Glutamatergic neuron (in vitro differentiated cells): Measurements from ENCODE around the gene SEMA6B. TPM values are rescaled to one million over a fixed set of nuclear protein-coding genes. Genes with fewer than 3 reads are reported as not detected.

ENCODE experiments used
- DNase-seq: peaks from one replicate; pipeline ENCODE4 v3.0.0; 2022
- H3K27ac Mint-ChIP-seq: one replicate; pipeline ENCODE4 v1.8.0; 2020; ENCODE audit warnings: mild to moderate bottlenecking, mixed read lengths, inconsistent platforms; ENCODE audit not compliant: unreplicated experiment
- H3K27me3 Mint-ChIP-seq: one replicate; pipeline ENCODE4 v1.8.0; 2020; ENCODE audit warnings: mild to moderate bottlenecking, moderate library complexity, mixed read lengths, inconsistent platforms; ENCODE audit not compliant: unreplicated experiment
- H3K36me3 Mint-ChIP-seq: one replicate; pipeline ENCODE4 v1.8.0; 2020; ENCODE audit warnings: mild to moderate bottlenecking, mixed read lengths, inconsistent platforms; ENCODE audit not compliant: unreplicated experiment
- H3K4me1 Mint-ChIP-seq: one replicate; pipeline ENCODE4 v1.8.0; 2020; ENCODE audit warnings: mild to moderate bottlenecking, low read depth, mixed read lengths, inconsistent platforms; ENCODE audit not compliant: unreplicated experiment
- H3K4me3 Mint-ChIP-seq: one replicate; pipeline ENCODE4 v1.8.0; 2020; ENCODE audit warnings: mild to moderate bottlenecking, mixed read lengths, inconsistent platforms; ENCODE audit not compliant: unreplicated experiment
- H3K9me3 Mint-ChIP-seq: one replicate; pipeline ENCODE4 v1.8.0; 2020; ENCODE audit warnings: mild to moderate bottlenecking, moderate library complexity, mixed read lengths, inconsistent platforms; ENCODE audit not compliant: unreplicated experiment
- total RNA-seq: library from RNA; stranded (reverse); fragmentation: NEBNext Ultra II Directional; extraction: Animal tissue kit (Norgen Biotek cat#: 25700); gene quantifications from one replicate; pipeline ENCODE4 v1.2.1, GENCODE V29; 2021; ENCODE audit not compliant: unreplicated experiment
- TF ChIP-seq, protein P1 (sequence below): fragments of 200-600 bp; sonication (generic); IDR thresholded peaks from one replicate; pipeline ENCODE4 v1.5.0; 2021; ENCODE audit not compliant: partially characterized antibody, unreplicated experiment

SEMA6B gene
- total RNA-seq, 1 donor from 2014 or later, result 234 TPM

DNA sequence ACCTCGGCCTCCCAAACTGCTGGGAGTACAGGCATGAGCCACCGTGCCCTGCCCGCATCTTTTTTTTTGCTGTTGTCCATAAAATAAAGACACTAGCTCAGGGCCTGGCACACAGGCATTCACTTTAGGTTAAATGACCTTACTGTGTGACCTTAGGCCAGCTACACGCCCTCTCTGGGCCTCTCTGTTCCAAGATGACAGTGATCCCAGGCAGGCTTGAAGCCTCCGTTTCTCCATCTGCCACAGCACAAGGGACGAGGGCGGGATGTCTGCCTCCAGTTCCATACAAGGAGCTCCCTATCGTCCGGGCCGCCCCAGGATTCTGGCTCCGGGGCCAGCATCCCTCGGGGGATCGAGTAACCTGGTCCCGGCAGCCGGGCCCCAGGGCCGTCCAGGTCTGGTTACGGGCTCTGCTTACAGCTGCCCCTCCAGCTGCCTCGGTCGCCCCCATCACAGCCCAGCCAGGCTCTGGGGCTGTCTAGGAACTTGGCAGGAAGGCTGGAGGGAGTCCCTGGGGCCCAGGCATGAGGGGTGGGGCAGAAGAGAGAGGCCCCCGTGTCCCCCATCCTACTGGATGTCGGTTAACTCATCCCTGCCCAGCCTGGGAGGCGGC, 11.9 kb upstream of the SEMA6B start:
- Mint-ChIP-seq H3K36me3 (peaks cover 6% of the 10 kb centered on the region), H3K4me3 (no peak overlapping the region), H3K27me3 (peaks cover 14% of the 10 kb centered on the region), H3K9me3 (peaks cover 17% of the 10 kb centered on the region), H3K4me1 (peaks cover 19% of the 10 kb centered on the region), H3K27ac (no peak overlapping the region)
- TF ChIP-seq, protein P1, sequence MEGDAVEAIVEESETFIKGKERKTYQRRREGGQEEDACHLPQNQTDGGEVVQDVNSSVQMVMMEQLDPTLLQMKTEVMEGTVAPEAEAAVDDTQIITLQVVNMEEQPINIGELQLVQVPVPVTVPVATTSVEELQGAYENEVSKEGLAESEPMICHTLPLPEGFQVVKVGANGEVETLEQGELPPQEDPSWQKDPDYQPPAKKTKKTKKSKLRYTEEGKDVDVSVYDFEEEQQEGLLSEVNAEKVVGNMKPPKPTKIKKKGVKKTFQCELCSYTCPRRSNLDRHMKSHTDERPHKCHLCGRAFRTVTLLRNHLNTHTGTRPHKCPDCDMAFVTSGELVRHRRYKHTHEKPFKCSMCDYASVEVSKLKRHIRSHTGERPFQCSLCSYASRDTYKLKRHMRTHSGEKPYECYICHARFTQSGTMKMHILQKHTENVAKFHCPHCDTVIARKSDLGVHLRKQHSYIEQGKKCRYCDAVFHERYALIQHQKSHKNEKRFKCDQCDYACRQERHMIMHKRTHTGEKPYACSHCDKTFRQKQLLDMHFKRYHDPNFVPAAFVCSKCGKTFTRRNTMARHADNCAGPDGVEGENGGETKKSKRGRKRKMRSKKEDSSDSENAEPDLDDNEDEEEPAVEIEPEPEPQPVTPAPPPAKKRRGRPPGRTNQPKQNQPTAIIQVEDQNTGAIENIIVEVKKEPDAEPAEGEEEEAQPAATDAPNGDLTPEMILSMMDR, result no peak
- DNase-seq, result peak; percentile 69

- Mint-ChIP-seq H3K27ac (peak overlapping the region; percentile 45), H3K4me1 (peaks cover 19% of the 10 kb centered on the region), H3K4me3 (peak overlapping the region; percentile 63), H3K36me3 (peaks cover 6% of the 10 kb centered on the region), H3K27me3 (peaks cover 18% of the 10 kb centered on the region), H3K9me3 (peaks cover 20% of the 10 kb centered on the region)
- TF ChIP-seq, protein P1, result no peak
- no peak for DNase-seq
Observed at GRCh38 chr19:4570916-4571304, 11.4 kb upstream of the SEMA6B start.

DNA sequence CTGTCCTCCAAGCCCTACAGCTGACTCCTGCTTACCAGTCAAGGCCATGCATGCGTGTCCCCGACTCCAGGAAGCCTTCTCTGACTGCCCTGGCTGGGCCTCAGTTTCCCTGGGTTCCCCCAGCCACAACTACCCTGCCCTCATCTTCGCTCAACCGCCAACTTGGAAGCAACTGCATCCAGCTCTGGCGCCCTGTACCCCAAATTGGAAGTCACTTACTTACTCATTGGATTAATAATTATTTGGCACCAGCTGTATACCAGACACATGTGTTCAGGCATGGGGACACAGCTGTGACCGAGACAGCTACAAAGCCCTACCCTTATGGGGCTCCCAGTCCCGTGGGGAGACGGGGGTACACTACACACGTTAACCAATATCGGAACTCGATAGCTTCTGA, 10.9 kb upstream of the SEMA6B start:
- Mint-ChIP-seq H3K4me3 (peak overlapping the region; percentile 63), H3K9me3 (peaks cover 19% of the 10 kb centered on the region), H3K36me3 (peaks cover 6% of the 10 kb centered on the region), H3K4me1 (peaks cover 19% of the 10 kb centered on the region), H3K27me3 (peaks cover 18% of the 10 kb centered on the region), H3K27ac (peak overlapping the region; percentile 45)
- DNase-seq, result no peak
- TF ChIP-seq, protein P1, result no peak

DNA sequence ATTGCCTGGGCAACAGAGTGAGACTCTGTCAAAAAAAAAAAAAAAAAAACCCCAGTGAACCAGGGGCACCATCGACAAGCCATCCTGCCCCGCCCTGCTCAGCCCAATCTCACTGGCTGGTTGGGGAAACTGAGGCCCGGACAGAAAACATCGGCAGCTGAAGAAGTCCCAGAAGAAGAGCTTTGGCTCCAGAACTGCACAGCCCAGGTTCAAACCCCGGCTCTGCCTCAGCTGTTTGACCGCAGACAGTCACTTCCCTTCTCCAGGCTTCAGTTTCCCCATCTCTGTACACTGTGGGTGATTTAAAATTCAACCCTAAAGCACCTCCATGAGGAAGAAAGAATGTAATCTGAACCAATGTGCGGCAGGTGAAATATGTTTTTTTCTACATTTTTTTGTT, 9.4 kb upstream of the SEMA6B start:
- H3K36me3 Mint-ChIP-seq, result peaks cover 6% of the 10 kb centered on the region
- H3K9me3 Mint-ChIP-seq, result peaks cover 21% of the 10 kb centered on the region
- H3K4me3 Mint-ChIP-seq, result no peak overlapping the region
- H3K4me1 Mint-ChIP-seq, result peaks cover 19% of the 10 kb centered on the region
- peaks cover 18% of the 10 kb centered on the region for H3K27me3 Mint-ChIP-seq
- TF ChIP-seq, protein P1, result no peak
- H3K27ac Mint-ChIP-seq, result no peak overlapping the region
- DNase-seq, result no peak

DNA sequence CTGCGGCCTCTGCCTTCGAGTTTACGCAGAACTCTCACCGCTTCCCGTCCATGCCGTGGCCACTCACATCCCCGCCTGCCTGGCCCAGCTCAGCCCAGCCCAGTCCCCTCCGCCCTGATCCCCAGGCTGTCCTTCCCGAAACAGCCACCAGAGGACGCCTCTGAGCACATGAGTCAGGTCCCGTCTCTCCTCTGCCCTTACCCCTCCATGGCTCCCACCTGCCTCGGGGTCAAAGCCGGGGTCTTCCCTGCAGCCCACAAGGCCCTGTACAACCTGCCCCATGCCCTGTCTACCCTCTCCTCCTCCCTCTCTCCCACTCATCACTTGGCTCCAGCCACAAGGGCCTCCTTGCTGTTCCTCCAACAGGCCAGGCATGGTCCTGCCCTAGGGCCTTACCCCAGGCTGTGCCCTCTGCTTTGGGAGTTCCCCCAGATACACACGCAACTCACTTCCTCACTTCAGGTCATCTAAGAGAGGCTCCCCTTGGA, 8.1 kb upstream of the SEMA6B start:
- Mint-ChIP-seq H3K9me3 (peaks cover 21% of the 10 kb centered on the region), H3K4me3 (peak overlapping the region; percentile 36), H3K4me1 (peaks cover 19% of the 10 kb centered on the region), H3K36me3 (peaks cover 6% of the 10 kb centered on the region), H3K27me3 (peaks cover 18% of the 10 kb centered on the region), H3K27ac (peak overlapping the region; percentile 70)
- TF ChIP-seq, protein P1, result peak; percentile 95
- peak; percentile 91 for DNase-seq
